NOMO-1 (cell line): Measurements from ENCODE around the gene QKI.
A peak's percentile ranks its signal among the peaks of the same experiment; 100 is the strongest.

Experiments
- DNase-seq, 2 experiments: peaks; one replicate each; lab custom pipeline; 2025; ENCODE audit not compliant: unreplicated experiment in 2 of 2; lab: John Stamatoyannopoulos, UW

The QKI gene

DNA sequence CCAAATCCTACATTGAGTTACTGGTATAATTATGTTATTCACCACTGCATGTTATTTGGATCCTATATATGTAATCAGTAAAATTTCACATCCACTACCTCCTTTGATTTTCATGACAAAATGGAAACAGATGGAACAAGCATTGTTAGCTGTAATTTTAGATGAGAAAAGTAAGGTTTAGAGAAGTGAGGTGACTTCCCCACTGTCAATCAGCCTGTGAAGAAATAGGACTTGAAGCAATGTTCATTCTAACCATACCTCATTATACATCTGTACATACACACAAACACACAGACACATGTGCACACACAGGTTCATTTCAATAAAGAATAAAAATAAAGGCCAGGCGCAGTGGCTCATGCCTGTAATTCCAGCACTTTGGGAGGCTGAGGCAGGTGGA is 23.7 kb upstream of the QKI start:
- DNase-seq = peak; percentile 8 to 77

DNA sequence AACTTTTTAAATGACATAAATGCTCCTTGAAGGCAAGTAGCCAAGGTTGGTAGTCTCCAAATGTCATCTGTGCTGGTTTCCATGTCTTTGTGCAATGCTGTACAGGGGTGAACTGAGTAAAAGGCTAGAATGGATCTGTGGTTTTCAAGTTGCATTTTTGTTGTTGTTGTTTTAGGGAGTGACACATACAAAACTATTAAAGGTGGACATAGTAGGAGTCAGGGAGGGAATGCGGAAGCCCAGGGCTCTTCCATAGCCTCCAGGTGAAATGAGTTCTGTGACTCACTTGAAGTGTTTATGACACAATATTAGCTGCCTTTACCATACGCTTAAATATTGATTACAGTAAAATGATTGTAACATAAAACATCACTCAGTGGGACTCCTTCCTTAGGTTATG is 22.5 kb upstream of the QKI start:
- DNase-seq = no peak

DNA sequence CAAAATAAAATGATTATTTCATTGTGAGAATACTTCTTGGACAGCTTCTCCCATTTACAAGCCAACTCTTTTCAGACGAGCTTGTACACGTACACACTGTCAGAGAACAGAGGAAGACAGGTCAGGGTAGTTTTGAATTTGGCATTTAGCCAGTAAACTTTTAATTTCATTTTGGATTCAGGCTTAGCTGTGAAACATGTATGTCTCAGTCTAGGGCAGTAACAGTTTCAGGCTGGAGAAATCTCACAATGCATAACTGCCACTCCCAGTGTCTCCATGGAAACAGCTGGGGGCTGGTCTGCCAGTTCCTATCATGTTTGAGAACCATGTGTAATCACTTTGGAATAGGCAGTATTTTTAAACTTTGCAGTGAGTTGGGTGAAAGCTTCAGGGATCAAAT is 22.0 kb upstream of the QKI start:
- DNase-seq = no peak

- DNase-seq = no peak
Measured at GRCh38 chr6:163393923-163394322, 20.6 kb upstream of the QKI start.

DNA sequence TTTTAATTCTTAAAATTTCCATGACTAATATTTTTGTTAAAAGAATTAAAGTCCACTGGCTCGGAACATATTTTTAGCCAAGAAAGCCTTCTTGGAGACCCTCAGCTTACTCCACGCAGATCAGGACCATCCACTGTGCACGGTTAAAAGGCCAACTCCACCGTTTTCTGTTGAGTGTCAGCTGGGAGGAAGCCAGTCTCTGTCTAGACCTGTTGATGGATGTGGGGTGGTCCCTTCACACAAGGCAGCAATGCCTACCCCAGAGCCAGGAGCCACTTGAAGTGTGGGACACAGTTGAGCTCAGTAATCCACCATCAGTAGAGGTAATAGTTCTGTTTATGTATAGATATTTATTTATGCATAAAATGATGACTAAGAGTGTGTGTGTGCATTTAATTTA is 19.9 kb upstream of the QKI start:
- DNase-seq = no peak

GRCh38 chr6:163395122-163395830 is 19.2 kb upstream of the QKI start:
- DNase-seq = no peak

DNA sequence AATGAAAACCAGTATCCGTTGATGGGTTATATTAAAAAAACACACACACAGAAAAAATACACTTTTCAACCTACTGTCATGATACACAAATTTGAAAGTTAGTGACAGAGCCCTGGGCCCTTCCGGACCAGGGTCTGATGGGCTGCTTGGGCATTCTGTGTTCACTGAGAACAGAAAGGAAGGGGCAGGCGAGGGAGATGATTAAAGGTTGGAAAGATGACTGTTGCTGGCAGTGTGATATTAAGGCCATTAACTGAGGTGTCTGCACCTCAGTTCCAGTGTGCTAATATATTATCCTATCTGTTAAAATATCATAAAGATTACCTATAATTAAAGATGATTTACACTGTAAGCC is 18.7 kb upstream of the QKI start:
- DNase-seq = no peak

DNA sequence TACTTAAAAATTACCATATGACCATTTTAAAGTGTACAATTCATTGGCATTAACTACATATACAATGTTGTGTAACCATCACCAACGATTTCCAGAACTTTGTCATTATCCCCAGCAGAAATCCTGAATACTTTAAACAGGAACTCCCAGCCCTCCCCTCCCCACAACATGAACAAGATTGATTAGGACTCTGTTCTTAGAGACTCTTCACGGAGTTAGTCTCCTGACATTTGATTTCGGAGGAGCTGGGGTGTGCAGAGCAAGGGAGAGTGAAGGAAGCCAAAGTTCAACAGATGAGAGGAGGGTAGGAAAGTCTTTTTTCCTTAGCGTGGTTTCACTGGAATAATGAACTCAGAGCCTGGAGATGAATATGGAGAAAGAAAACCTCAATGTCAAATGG is 17.2 kb upstream of the QKI start:
- DNase-seq = no peak

GRCh38 chr6:163398115-163398514 is 16.4 kb upstream of the QKI start:
- no peak for DNase-seq

DNA sequence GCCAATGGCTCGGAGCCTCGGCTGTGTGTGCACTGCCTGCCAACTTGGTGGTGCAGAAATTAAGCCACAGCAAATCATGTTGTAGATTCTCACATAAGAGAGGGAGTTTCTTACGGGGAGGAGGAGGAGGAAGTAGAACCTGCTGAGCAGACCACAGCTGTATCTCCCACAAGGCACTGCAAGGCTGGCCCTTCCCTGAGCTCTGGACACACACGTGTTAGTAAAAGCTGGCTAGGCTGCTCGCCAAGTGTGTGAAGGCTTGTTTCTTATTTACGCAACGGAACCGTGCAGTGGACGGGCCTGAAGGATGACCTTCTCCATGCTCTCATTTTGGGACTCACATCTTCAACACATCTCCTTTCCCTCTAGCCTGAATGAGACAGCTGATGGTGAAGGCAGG is 15.7 kb upstream of the QKI start:
- DNase-seq = peak; percentile 30 to 38

- DNase-seq = no peak
Measured at GRCh38 chr6:163400509-163400908, 14.0 kb upstream of the QKI start.

DNA sequence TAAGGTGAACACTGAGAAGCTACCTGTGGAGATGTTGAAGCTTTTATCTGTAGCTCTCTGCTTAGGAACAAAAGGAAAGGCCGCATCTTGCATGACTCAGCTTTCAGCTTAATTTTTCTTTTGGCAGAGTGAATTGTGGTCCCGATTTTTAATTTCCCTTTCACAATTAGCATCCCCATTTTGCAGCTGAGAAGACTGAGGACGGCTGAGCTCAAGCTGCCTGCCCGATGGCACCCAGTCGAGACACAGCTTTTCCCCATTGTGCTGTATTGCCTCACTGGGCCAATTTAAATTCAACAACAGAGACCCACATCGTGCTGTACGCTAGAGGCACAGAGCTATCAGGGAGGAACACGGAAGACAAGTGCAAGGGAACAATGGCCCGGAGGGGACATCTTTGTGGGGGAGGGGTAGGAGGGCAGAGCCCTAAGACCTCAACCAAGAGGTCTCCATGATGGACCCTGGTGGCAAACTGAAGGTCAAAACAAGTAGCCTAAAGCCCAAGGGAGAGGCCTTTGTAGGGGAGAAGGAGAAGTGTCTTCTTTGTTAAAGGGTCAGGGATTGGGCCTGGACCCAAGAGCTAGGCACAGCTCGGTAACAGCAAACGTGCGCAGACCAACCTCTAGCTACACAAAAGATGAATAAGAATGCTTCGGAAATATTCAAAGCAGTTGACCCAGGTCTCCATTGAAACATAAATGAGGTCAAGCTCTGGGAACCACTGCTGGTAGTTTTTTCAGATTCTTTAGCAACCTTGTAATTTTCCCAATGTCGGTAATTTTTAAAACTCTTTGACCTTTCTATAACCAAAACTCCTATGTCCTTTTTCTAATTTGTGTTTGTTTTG is 13.3 kb upstream of the QKI start:
- DNase-seq = no peak

- no peak for DNase-seq
Measured at GRCh38 chr6:163402616-163403015, 11.9 kb upstream of the QKI start.

DNA sequence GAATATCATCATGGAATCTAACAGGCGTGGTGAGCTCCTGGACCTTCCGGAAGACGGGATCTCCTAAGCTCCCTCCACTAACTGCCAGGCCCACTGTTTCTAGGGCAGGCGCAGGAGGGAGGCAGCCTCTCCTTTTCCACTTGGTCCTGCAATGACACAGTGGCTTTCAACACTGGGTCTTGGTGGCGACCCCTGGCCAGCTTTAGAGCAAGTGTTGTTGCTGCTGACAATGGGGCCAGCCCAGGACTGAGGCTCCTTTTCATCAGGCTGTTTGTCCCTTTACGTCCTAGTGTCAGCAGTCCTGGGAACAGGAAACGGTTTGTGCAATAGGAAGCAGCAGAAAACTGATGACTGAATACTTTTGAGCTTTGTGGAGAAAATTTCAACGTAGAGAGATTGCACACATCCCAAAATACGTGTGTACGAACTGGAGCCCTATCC is 9.7 kb upstream of the QKI start:
- peak; percentile 54 to 76 for DNase-seq

DNA sequence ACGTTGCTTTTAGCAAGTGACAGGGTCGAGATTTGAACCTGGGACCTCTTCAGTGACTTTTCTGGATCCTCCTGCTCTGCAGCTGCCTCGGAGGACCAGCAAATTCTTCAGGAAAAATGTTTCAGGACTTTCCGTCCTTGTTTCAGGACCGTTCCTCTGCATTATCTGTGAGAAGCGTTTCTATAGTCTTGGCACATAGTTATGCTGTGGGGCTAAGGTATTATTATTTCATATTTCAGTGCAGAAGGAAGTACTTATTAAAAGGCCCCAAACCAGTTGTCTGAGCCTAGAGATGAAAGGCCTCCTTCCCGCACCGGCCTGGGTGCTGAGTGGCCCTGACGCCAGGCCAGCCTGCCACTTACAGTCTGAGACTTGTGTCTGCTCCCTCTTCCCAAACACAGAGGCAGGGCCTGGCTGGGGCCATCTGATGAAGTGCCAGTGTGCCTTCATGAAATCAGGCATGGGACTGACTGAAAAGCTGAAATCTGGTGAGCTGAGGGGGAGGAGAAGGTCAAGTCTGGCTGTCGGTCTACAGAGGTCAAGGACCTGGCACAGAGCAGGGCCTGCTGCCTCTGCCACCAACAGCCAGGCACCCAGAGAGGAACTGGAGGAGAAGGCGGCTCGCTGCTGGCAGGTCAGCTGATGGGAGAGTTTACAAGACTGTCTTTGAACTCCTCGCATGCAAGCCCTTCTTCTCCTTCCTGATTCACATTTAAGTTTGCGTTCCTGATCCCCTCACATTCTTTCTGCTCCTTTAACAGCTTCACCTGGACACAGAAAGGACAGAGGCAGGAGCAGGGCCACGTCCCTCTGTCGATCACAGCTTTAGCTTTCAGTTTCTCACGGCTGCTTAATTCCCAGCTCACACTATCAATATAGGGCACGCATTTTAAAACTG is 8.9 kb upstream of the QKI start:
- DNase-seq = peak; percentile 55 to 67

GRCh38 chr6:163406366-163406765 is 8.2 kb upstream of the QKI start:
- no peak for DNase-seq

DNA sequence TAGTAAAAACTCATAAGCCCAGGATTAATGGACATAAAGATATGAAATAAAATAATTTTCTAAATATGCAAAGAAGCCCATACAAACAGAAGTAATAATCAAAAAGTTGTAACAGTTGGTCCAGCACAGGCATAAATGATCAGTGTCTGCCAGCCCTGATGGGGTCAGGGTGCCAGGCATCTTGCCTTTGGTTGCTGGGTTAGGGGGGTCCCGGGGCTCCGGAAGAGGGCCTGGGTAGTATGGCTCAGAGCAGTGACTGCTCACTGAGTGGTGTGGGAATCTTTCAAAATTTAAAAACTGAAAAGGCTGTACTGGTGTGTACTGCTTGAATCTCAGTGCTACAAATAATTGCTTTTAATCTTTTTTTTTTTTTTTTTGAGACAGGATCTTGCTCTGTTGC is 7.7 kb upstream of the QKI start:
- DNase-seq = no peak

DNA sequence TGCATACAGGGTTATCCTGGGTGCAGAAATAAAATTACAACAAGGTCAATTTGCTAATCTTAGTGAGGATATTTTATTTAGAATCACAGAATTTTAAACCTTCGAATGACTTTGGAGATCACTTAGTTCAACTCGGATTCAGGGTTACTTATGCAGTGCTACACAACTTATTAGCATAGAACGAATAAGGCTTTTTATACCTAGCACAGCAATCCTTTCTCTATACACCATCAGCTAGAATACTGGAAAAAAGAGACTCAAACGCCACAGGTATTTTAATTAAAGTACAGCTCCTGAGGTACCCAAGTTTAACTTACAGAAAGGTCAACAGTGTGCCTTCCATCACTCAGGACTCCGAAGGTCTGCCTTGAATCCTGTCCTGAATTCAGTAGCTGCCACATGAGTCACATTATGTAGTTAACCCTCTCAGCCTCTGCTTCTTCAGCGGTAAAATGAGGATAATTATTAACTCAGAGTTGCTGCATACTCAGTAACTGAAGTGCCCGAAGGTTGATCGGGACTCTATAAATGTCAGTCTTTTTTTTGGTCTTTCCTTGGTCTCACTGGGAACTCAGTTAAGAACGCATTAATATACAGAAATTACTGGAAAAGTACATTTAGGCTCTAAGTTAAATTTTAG is 6.0 kb upstream of the QKI start:
- DNase-seq = no peak

GRCh38 chr6:163409712-163410111 is 4.8 kb upstream of the QKI start:
- DNase-seq = no peak

DNA sequence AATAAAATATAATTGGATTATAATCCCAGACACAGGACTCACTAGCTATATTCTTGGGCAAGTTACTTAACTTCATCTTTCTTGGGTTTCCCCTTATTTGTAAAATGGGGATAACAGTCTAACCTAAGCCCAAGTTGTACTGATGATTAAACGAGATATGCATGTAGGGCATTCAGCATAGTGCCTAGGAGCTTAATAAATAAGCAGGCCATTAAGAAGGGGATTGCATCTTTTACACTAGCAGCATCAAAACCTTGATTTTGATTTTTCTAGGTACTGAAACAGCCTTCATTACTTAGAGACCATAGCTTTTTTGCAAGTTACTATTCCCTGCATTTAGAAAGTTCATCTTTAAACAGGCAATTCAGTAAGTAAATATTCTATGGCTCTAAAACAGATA is 2.2 kb upstream of the QKI start:
- no peak for DNase-seq

DNA sequence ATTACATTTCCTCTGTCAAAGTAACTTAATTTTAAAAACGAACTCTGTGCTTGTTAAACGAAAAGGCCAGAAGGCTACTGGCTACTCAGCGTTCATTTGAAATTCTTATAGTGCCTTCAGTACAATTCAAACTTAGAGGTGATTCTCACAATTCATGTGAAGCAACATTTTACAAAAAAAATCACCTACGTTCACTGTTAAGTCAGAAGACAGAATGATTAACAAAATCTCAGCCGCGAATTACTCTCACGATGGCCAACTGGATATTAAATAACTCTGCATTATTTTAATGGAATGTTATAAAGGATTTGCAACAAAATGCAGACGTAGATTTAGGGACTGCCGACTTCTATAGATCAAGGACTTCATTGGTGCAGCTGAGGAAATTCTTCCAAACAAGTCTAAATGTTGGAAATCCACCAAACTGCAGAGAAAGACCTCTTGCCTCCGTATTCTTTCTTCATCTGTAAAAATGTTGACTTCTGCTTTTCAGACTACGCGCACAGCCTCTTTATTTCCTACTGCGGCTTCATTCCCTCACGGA is 1.6 kb upstream of the QKI start:
- peak in 1 of 2 experiments; percentile 89 for DNase-seq
